SHP77 (cell line): ENCODE measurements around the gene LMX1A.

ENCODE experiments used
- DNase-seq, 2 experiments: peaks; one replicate each; lab custom pipeline; 2025; lab: John Stamatoyannopoulos, UW

LMX1A gene

GRCh38 chr1:165265196-165265838 is 91.2 kb downstream of the LMX1A start:
- DNase-seq, result no peak

GRCh38 chr1:165259706-165260428 is 96.6 kb downstream of the LMX1A start:
- DNase-seq, result no peak

- peak; percentile 16 to 41 for DNase-seq
Measured at GRCh38 chr1:165259236-165259635, 97.3 kb downstream of the LMX1A start.

- peak; percentile 84 to 87 for DNase-seq
Measured at GRCh38 chr1:165257969-165258459, 98.5 kb downstream of the LMX1A start.

- no peak for DNase-seq
Measured at GRCh38 chr1:165254896-165255625, 101.5 kb downstream of the LMX1A start.

GRCh38 chr1:165254376-165254775 is 102.1 kb downstream of the LMX1A start:
- DNase-seq, result no peak

- DNase-seq, result no peak
Measured at GRCh38 chr1:165253818-165254254, 102.7 kb downstream of the LMX1A start.

- DNase-seq, result no peak
Measured at GRCh38 chr1:165248969-165249571, 107.4 kb downstream of the LMX1A start.

GRCh38 chr1:165241952-165242351 is 114.6 kb downstream of the LMX1A start:
- DNase-seq, result no peak

GRCh38 chr1:165241321-165241720 is 115.2 kb downstream of the LMX1A start:
- no peak for DNase-seq

- DNase-seq, result no peak
Measured at GRCh38 chr1:165240492-165240891, 116.0 kb downstream of the LMX1A start.

- no peak for DNase-seq
Measured at GRCh38 chr1:165239873-165240272, 116.6 kb downstream of the LMX1A start.

GRCh38 chr1:165235777-165236291 is 120.7 kb downstream of the LMX1A start:
- DNase-seq, result no peak

- DNase-seq, result no peak
Measured at GRCh38 chr1:165235155-165235776, 121.2 kb downstream of the LMX1A start.

GRCh38 chr1:165234149-165234548 is 122.4 kb downstream of the LMX1A start:
- DNase-seq, result no peak

- DNase-seq, result no peak
Measured at GRCh38 chr1:165228676-165229075, 127.8 kb downstream of the LMX1A start.

- DNase-seq, result no peak
Measured at GRCh38 chr1:165228111-165228655, 128.3 kb downstream of the LMX1A start.

- no peak for DNase-seq
Measured at GRCh38 chr1:165226326-165226725, 130.2 kb downstream of the LMX1A start.

- DNase-seq, result no peak
Measured at GRCh38 chr1:165225650-165226049, 130.9 kb downstream of the LMX1A start.

- DNase-seq, result no peak
Measured at GRCh38 chr1:165225062-165225461, 131.5 kb downstream of the LMX1A start.

- DNase-seq, result no peak
Measured at GRCh38 chr1:165224504-165224903, 132.0 kb downstream of the LMX1A start.
